CD4-positive, alpha-beta T cell treated with Interleukin-15 for 1 hour (primary cell): ENCODE results near the gene PDPR.
"Not testable (repeated sequence)": the region's sequence is repeated elsewhere in the genome, so short reads cannot be mapped to it uniquely, and the experiment has no call there.

Source experiments
- DNase-seq: peaks from one replicate; pipeline ENCODE4 v3.0.0-alpha.2; 2020

Gene PDPR

DNA sequence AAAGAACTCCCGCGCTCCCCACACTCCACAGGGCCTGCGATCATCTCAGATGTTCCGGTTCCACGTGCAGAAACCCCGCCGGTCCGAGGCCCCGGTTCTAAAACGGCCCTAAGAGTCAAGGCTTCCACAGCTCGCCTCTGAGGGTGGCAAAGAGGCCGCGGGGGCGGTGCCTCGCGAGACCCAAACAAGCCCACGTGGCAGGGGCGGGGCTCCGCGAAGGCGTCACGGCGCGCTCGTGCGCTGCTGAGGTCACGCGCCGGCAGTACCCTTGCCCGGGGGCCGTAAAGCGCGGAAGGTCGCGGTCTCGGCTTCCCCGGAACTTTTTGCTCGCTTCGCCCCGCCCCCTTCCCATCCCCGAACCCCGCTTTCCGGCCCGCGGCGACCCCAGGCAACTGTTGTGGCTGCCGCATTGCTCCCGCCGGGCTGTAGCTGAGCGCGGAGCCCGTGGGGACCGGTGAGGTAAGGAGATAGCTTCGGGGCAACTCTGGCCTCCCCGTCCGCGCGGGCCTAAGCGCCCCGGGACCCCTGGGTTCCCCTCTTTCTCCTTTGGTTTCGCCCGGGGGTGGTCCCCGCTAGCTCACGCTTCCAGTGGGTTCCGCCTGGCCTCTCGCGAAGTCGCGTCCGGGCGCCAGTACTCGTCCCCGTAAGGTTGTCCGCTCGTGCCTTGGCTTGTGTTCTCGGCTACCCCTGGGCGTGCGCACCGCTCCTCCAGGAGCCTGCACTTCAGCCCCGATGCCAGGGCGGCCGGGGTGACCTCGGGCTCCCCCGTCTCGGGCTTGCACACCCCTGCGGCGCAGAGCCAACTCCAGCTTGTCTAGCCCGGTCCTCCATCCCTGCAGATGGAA lies at the start of gene PDPR:
Gene PDPR (plus strand): TSS at position 351 of the 845 bp plus-strand sequence. CDS start 6,161 bp downstream, outside the sequence.
- peak; percentile 97 for DNase-seq

- peak; percentile 71 for DNase-seq
These were observed 49.2 kb upstream of the PDPR start for GRCh38 chr16:70064841-70065370.

GRCh38 chr16:70065376-70065745 lies 48.8 kb upstream of the PDPR start:
- not testable (repeated sequence) for DNase-seq

DNA sequence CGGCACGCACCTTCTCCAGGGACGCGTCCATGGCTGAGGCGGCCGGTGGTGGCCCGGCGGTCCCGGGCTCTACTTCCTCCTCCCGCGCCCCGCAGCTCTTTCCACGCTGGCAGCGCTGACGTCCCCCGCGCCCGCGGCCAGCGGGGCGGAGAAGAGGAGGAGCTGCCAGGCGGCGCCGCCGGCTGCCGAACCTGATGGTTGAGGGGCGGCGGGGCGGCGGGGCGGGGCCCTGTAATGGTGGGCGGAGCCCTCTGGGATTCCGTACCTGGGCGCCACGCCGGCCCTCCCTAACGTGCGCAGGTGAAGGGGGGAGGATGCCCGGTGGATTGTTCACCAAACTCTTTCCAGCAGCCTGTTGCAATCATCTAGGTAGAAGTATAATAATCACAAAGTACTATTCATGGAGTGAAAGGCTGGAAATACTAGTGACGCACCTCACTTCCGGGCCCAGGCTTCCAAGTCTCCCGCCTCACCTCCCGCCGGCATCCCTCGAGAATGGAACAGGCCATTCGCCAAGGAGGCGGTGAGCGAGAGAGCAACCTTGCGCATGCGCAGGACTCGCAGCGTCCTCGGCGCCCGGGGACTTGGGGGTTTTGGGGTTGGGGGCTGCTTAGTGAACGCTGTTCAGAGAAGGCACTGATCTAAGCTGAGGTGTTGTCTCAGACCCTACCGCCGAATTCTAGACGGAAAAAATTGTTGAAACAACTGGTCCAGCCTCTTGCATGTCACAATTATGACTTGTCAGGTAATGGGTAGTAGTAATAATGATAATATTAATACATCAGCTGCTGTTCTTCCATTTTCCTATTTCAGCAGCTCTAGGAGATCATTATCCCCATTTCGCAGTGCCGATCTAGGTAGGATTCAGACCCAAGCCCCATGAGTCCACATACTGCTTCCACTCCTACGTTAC lies 48.1 kb upstream of the PDPR start:
- DNase-seq: peak; percentile 92

DNA sequence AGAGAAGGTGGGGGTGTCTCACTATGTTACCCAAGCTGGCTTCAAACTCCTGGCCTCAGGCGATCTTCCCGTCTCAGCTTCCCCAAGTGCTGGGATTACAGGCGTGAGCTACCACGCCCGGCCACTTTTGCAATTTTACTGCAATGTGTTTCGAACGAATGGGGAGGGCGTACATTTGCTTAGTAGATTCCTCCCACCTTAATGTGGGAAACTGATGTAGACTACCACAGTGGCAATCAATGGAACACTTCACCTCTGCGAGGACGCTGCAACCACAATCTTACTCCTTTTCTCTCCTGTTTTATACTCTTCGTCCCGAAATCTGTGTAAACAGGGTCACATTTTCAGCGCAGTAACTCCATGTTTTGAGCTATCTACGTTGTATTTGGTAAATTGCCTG lies 47.4 kb upstream of the PDPR start:
- DNase-seq: not testable (repeated sequence)

GRCh38 chr16:70079081-70079480 lies 35.1 kb upstream of the PDPR start:
- not testable (repeated sequence) for DNase-seq

GRCh38 chr16:70081219-70081618 lies 32.9 kb upstream of the PDPR start:
- not testable (repeated sequence) for DNase-seq

GRCh38 chr16:70083931-70084330 lies 30.2 kb upstream of the PDPR start:
- not testable (repeated sequence) for DNase-seq

DNA sequence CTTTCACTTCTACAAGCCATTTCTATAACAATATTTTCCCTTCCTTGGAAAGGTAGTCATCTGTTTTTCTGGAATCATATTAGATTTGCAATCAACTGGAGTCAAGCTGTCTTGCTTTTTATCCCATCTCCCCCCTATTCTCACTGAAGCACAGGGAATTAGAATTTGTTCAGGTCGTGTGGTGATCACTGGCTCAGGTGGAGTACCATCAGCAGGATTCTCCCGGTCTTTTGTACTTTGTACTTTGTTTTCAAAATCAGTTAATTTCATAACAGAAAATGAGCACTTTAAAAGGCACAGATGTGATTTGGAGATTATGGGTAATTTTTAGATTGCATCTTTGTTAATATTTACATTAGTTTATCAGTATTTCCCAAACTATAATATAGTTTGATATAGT lies 26.0 kb upstream of the PDPR start:
- DNase-seq: not testable (repeated sequence)

GRCh38 chr16:70088877-70089276 lies 25.3 kb upstream of the PDPR start:
- DNase-seq: not testable (repeated sequence)

- not testable (repeated sequence) for DNase-seq
These were observed 24.8 kb upstream of the PDPR start for GRCh38 chr16:70089289-70089688.

GRCh38 chr16:70091104-70091503 lies 23.0 kb upstream of the PDPR start:
- not testable (repeated sequence) for DNase-seq

GRCh38 chr16:70094096-70094495 lies 20.0 kb upstream of the PDPR start:
- DNase-seq: not testable (repeated sequence)

DNA sequence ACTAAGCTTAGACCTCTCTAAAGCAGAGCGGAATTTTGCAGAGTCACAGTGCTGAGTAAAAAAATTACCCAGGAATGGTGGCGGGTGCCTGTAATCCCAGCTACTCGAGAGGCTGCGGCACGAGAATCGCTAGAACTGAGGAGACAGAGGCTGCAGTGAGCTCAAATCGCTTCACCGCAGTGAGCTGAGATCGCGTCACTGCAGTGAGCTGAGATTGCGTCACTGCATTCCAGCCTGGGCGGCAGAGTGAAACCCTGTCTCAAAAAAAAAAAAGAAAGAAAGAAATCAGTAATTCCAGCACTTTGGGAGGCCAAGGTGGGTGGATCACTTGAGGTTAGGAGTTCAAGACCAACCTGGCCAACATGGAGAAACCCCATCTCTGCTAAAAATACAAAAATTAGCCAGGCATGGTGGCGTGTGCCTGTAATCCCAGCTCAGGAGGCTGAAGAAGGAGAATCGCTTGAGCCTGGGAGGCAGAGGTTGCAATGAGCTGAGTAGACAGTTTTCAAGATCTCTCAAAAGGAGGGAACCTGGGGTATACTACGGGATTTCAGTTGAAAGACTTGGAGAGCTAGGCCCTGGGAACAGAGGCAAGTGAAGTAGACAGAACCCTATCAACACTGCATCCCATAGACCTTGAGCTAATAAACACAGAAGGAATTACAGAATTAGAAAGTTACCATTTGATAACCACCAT lies 4.4 kb upstream of the PDPR start:
- not testable (repeated sequence) for DNase-seq

DNA sequence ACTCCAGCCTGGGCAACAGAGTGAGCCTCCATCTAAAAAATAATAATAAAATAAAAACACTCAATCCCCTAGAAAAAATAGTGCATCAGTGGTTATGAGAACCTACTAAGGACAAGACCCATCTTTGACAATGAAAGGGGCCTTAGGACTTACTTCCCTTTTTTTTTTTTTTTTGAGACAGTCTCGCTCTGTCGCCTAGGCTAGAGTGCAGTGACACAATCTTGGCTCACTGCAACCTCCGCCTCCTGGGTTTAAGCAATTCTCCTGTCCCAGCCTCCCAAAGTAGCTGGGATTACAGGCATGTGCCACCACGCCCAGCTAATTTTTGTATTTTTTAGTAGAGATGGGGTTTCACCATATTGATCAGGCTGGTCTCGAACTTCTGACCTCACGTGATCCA lies 2.0 kb upstream of the PDPR start:
- not testable (repeated sequence) for DNase-seq

DNA sequence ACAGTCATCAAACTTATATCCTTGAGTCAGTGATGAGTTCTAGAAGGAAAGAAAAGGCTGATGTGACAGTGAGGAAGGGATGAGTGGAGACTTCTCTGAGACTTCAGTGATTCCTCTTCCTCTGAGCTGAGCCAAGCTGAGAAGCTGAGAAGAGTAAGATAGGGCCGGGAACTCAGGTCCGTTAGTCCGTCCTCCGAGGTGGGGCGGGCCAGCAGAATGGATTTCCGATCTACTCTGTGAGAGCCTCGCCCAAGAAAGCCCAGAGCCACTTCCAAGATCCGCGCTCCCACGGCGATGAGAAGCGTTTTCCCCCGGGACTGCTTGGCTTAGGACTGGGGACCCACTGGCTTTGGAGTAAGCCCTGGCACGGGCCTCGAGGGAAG lies 542 bp upstream of the PDPR start:
- not testable (repeated sequence) for DNase-seq

- not testable (repeated sequence) for DNase-seq
These were observed 4.2 kb downstream of the PDPR start for GRCh38 chr16:70118354-70118753.

- not testable (repeated sequence) for DNase-seq
These were observed 4.6 kb downstream of the PDPR start for GRCh38 chr16:70118776-70119175.

GRCh38 chr16:70120398-70120797 lies 6.3 kb downstream of the PDPR start:
- DNase-seq: not testable (repeated sequence)

DNA sequence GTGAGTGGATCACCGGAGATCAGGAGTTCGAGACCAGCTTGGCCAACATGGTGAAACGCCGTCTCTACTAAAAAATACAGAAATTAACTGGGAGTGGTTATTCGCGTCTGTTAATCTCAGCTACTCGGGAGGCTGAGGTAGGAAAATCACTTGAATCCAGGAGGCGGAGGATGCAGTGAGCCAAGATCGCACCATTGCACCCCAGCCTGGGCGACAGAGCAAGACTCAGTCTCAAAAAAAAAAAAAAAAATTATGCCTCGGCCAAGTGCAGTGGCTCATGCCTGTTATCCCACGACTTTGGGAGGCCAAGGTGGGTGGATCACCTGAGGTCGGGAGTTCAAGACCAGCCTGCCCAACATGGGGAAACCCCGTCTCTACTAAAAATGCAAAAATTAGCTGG lies 9.7 kb downstream of the PDPR start:
- DNase-seq: not testable (repeated sequence)

DNA sequence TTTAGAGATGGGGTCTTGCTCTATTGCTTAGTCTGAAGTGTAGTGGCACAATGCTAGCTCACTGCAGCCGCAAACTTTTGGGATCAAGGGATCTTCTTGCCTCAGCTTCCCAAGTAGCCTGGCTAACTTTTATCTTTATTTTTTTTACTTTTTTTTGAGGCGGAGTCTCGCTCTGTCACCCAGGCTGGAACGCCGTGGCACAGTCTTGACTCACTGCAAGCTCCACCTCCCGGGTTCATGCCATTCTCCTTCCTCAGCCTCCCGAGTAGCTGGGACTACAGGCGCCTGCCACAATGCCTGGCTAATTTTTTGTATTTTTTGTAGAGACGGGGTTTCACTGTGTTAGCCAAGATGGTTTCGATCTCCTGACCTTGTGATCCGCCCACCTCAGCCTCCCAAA lies 12.1 kb downstream of the PDPR start:
- not testable (repeated sequence) for DNase-seq

DNA sequence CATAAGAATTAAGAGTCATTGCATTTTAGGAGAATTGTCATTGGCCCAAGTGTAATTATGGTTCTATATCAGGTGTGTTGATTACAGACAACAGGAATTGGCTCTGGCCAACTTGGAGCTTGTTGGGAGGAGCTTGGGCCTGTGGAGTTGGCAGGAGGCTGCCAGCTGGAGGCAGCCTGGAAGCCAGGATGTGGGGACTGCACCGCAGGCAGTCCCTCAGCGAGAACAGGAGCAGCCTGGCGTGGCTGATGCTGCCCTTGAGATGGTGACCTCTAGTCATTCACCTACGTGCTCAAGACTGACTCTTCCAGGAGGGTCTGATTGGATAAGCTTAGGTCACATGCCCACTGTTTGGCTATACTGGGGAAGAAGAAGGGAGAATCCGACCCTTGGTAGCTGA lies 13.6 kb downstream of the PDPR start:
- DNase-seq: not testable (repeated sequence)

DNA sequence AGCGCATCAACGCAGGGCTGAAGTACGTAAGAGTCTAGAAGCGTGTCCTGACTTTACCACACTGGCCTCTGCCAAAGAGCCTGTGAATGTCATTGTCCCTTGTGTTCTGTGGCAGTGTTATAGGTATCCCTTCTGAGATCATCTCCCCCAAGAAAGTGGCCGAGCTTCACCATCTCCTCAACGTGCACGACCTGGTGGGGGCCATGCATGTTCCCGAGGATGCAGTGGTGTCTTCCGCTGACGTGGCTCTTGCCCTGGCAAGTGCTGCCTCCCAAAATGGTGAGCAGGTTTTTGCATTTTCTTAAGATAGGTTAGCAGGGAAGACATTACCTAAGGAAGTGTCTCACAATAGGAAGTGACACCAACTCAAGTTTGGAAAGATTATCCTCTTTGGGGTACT lies 14.7 kb downstream of the PDPR start:
- not testable (repeated sequence) for DNase-seq
